Activated CD4-positive, alpha-beta T cell treated with anti-CD3 and anti-CD28 coated beads, Interleukin-2, amount 10 ng/mL, durations not matched to agents 7 days and 5 days (primary cell): ENCODE data around the gene HAX1. TPM values are rescaled to one million over a fixed set of nuclear protein-coding genes. Genes with fewer than 3 reads are reported as not detected.
A peak's percentile ranks its signal among the peaks of the same experiment; 100 is the strongest.
"Not testable (repeated sequence)": the region's sequence is repeated elsewhere in the genome, so short reads cannot be mapped to it uniquely, and the experiment has no call there.

ENCODE experiments used
- CTCF ChIA-PET: fragments of 350-600 bp; sonication (Branson Sonifier 250); formaldehyde crosslinking; loops from one replicate; lab custom pipeline; 2021; ENCODE audit warnings: antibody characterized with exemption; lab: Charles Lee
- POLR2A ChIA-PET: fragments of 350-600 bp; sonication (Branson Sonifier 250); formaldehyde crosslinking; loops from one replicate; lab custom pipeline; 2021; ENCODE audit warnings: antibody characterized with exemption; lab: Charles Lee
- DNase-seq: peaks from one replicate; pipeline ENCODE4 v3.0.0-alpha.2; 2020
- H3K27ac Mint-ChIP-seq: one replicate; pipeline ENCODE4 v1.8.0; 2021; ENCODE audit warnings: mild to moderate bottlenecking, moderate library complexity, mixed read lengths
- H3K27me3 Mint-ChIP-seq: one replicate; pipeline ENCODE4 v1.8.0; 2021; ENCODE audit warnings: mixed read lengths
- H3K36me3 Mint-ChIP-seq: one replicate; pipeline ENCODE4 v1.8.0; 2021; ENCODE audit warnings: low read depth, mixed read lengths
- H3K4me1 Mint-ChIP-seq: one replicate; pipeline ENCODE4 v1.8.0; 2021; ENCODE audit warnings: mixed read lengths
- H3K4me3 Mint-ChIP-seq: one replicate; pipeline ENCODE4 v1.8.0; 2021; ENCODE audit warnings: mild to moderate bottlenecking, moderate library complexity, mixed read lengths
- H3K9me3 Mint-ChIP-seq: one replicate; pipeline ENCODE4 v1.8.0; 2021; ENCODE audit warnings: mixed read lengths
- total RNA-seq, 2 experiments: library from RNA; stranded (reverse); gene quantifications; one replicate each; pipeline ENCODE4 v1.2.3, GENCODE V29; 2021

The HAX1 gene
- total RNA-seq, 2 experiments from 2014 or later, result 107 to 126 TPM

DNA sequence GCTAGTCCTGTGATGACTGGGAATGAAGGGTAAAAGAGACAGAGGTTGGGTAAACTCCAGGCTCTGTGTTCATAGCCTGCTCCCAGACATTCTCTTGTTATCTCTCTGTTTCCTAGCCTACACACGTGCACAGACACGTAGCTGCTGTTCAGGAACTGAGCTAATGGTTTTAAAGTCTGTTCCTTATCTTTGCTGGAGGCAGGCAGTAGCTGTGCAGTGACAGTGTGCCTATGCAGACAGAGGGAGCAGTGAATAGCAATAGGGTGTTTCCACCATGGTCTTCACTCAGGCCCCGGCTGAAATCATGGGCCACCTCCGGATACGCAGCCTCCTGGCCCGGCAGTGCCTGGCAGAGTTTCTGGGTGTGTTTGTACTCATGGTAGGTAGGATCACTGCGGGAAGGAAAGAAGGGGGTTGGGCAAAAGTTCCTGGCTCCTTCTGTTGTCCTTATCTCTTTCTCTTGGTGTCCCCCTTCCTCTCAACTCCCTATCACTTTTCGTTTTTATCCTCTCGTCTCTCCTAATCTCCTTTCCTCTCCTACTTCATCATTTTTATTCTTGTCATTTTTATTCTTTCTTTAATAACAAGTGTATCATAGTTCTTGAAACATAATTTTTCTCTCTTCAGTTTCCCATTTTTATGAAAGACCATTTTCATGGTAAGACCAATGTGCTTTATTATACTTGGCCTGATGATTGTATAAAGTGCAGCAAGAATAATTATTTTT is 48.6 kb downstream of the HAX1 start, which contains the start of gene AQP10:
AQP10 (plus strand) TSS at position 212 of the 727 bp plus-strand sequence; CDS start at position 275, 63 bp downstream.
- Mint-ChIP-seq H3K4me1 (peaks cover 10% of the 10 kb centered on the region), H3K4me3 (no peak within 1 kb of the TSS), H3K36me3 (no peaks in the 10 kb centered on the region), H3K27me3 (peaks cover 33% of the 10 kb centered on the region), H3K27ac (no peak within 1 kb of the TSS), H3K9me3 (peaks cover 15% of the 10 kb centered on the region)
- CTCF ChIA-PET, result interaction anchor here (1.9 kb wide), 1 partner anchor 14 kb away, joined by 4 read pairs; no protein-coding TSS in a partner anchor
- no peak for DNase-seq
- POLR2A ChIA-PET, result no interaction called here

DNA sequence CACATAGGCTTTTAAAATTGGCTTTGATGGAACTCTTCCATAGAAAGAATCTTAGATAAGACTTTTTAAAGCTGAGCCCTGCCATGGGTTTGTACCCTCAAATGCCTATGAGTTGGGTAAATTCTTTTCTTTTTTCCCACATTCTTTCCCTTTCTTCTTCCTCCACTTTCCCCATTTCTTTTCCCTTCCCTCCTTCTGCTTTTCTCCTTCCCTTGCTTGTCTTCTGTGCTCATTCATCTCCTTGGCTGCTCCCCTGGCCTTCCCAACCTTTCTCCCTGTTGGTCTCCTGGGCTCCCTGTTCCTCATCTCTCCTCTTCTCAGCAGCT is 49.1 kb downstream of the HAX1 start:
- DNase-seq, CTCF ChIA-PET, H3K36me3 Mint-ChIP-seq, H3K27ac Mint-ChIP-seq, H3K4me3 Mint-ChIP-seq, POLR2A ChIA-PET: not testable (repeated sequence)
- H3K9me3 Mint-ChIP-seq, result peaks cover 11% of the 10 kb centered on the region
- H3K27me3 Mint-ChIP-seq, result peaks cover 33% of the 10 kb centered on the region
- H3K4me1 Mint-ChIP-seq, result peaks cover 13% of the 10 kb centered on the region

DNA sequence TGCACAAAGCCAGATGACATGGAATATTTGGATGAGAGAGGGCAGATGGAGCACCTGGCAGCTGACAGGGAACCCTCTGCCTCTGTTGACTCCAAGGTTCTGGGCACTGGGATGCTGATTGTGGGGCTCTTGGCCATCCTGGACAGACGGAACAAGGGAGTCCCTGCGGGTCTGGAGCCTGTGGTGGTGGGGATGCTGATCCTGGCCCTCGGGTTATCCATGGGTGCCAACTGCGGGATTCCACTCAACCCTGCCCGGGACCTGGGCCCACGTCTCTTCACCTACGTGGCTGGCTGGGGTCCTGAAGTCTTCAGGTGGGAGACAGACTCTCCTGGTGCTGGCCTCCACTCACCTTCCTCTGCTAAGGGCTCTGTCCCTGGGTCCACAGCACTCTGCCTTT is 51.1 kb downstream of the HAX1 start:
- CTCF ChIA-PET, result interaction anchor here (0.8 to 5.5 kb wide), 4 partner anchors 8 to 143 kb away, joined by 3 to 71 read pairs (median 4); no protein-coding TSS in a partner anchor
- Mint-ChIP-seq H3K4me3 (no peak overlapping the region), H3K4me1 (peaks cover 30% of the 10 kb centered on the region), H3K27ac (peak overlapping the region; percentile 13), H3K9me3 (no peaks in the 10 kb centered on the region), H3K36me3 (no peaks in the 10 kb centered on the region), H3K27me3 (peaks cover 21% of the 10 kb centered on the region)
- no peak for DNase-seq
- POLR2A ChIA-PET, result no interaction called here

DNA sequence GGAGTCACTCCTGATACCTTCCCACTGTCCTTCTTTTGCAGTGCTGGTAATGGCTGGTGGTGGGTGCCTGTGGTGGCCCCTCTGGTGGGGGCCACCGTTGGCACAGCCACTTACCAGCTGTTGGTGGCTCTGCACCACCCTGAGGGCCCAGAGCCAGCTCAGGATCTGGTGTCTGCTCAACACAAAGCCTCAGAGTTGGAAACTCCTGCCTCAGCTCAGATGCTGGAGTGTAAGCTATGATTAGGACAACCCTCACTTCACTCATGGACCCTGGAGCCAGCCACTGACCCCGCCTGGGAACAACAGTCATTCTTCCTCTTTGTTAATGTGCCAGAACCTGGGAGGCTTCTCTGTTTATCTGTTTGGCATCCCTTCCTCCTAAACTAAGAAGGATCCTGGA is 51.8 kb downstream of the HAX1 start:
- H3K9me3 Mint-ChIP-seq, result no peaks in the 10 kb centered on the region
- H3K27ac Mint-ChIP-seq, result peak overlapping the region; percentile 31
- peaks cover 21% of the 10 kb centered on the region for H3K27me3 Mint-ChIP-seq
- peaks cover 33% of the 10 kb centered on the region for H3K4me1 Mint-ChIP-seq
- ChIA-PET POLR2A (no interaction called here), CTCF (interaction anchor here (0.5 to 5.5 kb wide), 8 partner anchors 9 to 549 kb away, joined by 3 to 71 read pairs (median 3); partner anchors contain the start of gene SLC27A3)
- peak overlapping the region; percentile 88 for H3K4me3 Mint-ChIP-seq
- peaks cover 3% of the 10 kb centered on the region for H3K36me3 Mint-ChIP-seq
- DNase-seq, result no peak

DNA sequence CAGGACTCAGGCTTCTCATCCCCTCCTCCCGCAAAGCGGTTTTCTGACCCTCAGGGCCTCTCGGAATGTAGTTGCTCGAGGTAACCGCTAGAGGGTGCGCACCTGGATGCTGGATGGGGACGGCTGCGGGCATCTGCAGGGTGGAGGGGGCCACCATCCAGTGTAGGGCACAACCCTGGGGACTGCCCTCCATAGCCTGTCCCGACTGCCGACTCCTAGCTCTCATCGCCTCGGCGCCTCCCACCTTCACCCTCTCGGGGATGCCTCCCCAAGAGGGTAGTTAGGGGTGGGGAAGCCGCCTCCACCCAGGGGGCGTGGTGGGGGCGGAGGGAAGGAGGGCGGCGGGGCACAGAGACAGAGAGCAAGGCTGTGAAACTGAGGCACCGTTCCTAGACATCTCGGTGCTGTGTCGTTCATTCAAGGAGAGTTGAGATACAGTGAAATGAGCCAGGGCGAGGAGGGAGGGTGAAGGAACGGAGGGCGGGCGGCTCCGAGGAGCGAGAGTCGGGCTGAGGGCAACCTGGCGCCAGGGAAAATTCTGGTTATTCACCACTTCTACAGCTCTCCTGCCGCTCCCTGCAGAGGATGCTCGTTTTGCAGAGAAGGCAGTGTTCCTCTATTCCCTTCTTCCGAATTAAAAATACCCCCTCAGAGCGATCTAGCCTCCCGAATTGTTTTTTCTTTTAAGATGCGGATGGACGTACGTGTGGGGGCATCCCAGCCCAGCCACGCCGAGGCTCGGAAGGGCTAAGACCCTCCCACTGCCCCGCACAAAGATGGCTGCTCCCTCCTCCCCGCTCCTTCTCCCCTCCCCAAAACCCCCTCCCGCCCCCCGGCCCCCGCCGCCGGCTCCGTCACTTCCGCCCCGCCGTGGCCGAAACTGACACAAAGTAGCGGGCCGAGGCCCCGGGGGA is 52.5 kb downstream of the HAX1 start, which contains the start of gene ATP8B2:
ATP8B2 (plus strand) TSS at position 857 of the 914 bp plus-strand sequence. CDS start 2,617 bp downstream, outside the sequence.
- H3K36me3 Mint-ChIP-seq, result peaks cover 10% of the 10 kb centered on the region
- no peaks in the 10 kb centered on the region for H3K9me3 Mint-ChIP-seq
- CTCF ChIA-PET, result interaction anchor here (0.7 to 5.5 kb wide), 7 partner anchors 10 to 550 kb away, joined by 3 to 71 read pairs (median 3); partner anchors contain the start of gene SLC27A3
- peak within 1 kb of the TSS; percentile 91 for H3K27ac Mint-ChIP-seq
- peaks cover 40% of the 10 kb centered on the region for H3K4me1 Mint-ChIP-seq
- H3K4me3 Mint-ChIP-seq, result peak within 1 kb of the TSS; percentile 93
- peaks cover 19% of the 10 kb centered on the region for H3K27me3 Mint-ChIP-seq
- peak; percentile 85 for DNase-seq
- POLR2A ChIA-PET, result no interaction called here

Other genes with a start within 250 kb of the HAX1 start
- under 1 TPM; 0.04 to 0.12 TPM for gene NUP210L, start 117.6 kb upstream of the HAX1 start, total RNA-seq
- 100 to 1,000 TPM; 781 to 902 TPM for gene TPM3, start 80.5 kb upstream of the HAX1 start, total RNA-seq
- under 1 TPM in 1 of 2 experiments, not detected in 1; 0.65 TPM for gene CFAP141, start 66.3 kb upstream of the HAX1 start, total RNA-seq
- gene UBAP2L, start 51.7 kb upstream of the HAX1 start, total RNA-seq, result 100 to 1,000 TPM; 186 to 211 TPM
- not detected for gene AQP10, start 48.5 kb downstream of the HAX1 start, total RNA-seq
- 100 to 1,000 TPM; 135 to 138 TPM for gene ATP8B2, start 52.9 kb downstream of the HAX1 start, total RNA-seq
- gene IL6R, start 132.7 kb downstream of the HAX1 start, total RNA-seq, result 1 to 10 TPM; 9.1 to 9.3 TPM
- not detected for gene TDRD10, start 229.6 kb downstream of the HAX1 start, total RNA-seq
- not detected for gene SHE, start 229.8 kb downstream of the HAX1 start, total RNA-seq